ENCODE results near the gene HIC1.
A peak's percentile ranks its signal among the peaks of the same experiment; 100 is the strongest.

Gene HIC1

GRCh38 chr17:2028737-2029136 is 26.2 kb upstream of the HIC1 start:
- TF ChIP-seq, protein P1, sequence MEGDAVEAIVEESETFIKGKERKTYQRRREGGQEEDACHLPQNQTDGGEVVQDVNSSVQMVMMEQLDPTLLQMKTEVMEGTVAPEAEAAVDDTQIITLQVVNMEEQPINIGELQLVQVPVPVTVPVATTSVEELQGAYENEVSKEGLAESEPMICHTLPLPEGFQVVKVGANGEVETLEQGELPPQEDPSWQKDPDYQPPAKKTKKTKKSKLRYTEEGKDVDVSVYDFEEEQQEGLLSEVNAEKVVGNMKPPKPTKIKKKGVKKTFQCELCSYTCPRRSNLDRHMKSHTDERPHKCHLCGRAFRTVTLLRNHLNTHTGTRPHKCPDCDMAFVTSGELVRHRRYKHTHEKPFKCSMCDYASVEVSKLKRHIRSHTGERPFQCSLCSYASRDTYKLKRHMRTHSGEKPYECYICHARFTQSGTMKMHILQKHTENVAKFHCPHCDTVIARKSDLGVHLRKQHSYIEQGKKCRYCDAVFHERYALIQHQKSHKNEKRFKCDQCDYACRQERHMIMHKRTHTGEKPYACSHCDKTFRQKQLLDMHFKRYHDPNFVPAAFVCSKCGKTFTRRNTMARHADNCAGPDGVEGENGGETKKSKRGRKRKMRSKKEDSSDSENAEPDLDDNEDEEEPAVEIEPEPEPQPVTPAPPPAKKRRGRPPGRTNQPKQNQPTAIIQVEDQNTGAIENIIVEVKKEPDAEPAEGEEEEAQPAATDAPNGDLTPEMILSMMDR (IDR thresholded peaks at IDR 0.05) = no peak
- no peak overlapping the region for H3K27ac ChIP-seq
- peaks cover 32 to 38% of the 10 kb centered on the region in 2 experiments for H3K4me1 ChIP-seq (ENCODE audit: control insufficient read depth in 1 of 2, insufficient read depth in 1 of 2, low read depth in 1 of 2, low read length in 1 of 2)
- no peaks in the 10 kb centered on the region for H3K9me3 ChIP-seq
- H3K4me3 ChIP-seq (ENCODE audit: low read depth in 1 of 2, low read length in 1 of 2) = no peak overlapping the region
- peaks cover 75% of the 10 kb centered on the region for H3K27me3 ChIP-seq
- no peaks in the 10 kb centered on the region for H3K36me3 ChIP-seq

- H3K4me3 ChIP-seq (ENCODE audit: low read depth in 1 of 2, low read length in 1 of 2) = peak within 1 kb of the TSS; percentile 54 to 66
- no peaks in the 10 kb centered on the region for H3K36me3 ChIP-seq
- peaks cover 61% of the 10 kb centered on the region for H3K27me3 ChIP-seq
- H3K9me3 ChIP-seq = no peaks in the 10 kb centered on the region
- peaks cover 18 to 24% of the 10 kb centered on the region in 2 experiments for H3K4me1 ChIP-seq (ENCODE audit: control insufficient read depth in 1 of 2, insufficient read depth in 1 of 2, low read depth in 1 of 2, low read length in 1 of 2)
- TF ChIP-seq, protein P1 (IDR thresholded peaks at IDR 0.05) = no peak
- H3K27ac ChIP-seq = no peak within 1 kb of the TSS
These were observed 24.8 kb upstream of the HIC1 start, which contains the start of gene DPH1 for GRCh38 chr17:2029911-2030778. Gene DPH1 (plus strand): TSS chr17:2030153. CDS start chr17:2030170, 17 bp downstream.

DNA sequence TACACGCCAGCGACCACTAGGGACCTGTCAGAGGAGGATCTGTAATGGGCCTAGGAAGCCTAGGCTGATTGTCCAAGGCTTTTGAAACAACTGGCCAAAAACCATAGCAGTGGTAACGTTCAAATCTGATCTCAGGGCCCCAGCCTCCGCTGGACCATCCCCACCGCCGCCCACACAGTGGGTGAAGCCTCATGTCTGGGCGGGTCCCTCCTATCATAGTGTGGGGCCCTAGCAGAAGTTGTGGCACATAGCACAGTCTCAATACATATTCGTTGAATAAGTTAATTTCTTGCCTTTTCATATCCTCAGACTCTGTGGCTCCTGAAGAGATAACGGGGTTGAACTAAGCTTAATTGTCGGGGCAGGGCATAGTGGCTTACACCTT is 24.1 kb upstream of the HIC1 start:
- Histone ChIP-seq H3K4me1 (ENCODE audit: control insufficient read depth in 1 of 2, insufficient read depth in 1 of 2, low read depth in 1 of 2, low read length in 1 of 2) (peaks cover 13 to 18% of the 10 kb centered on the region in 2 experiments), H3K27ac (no peak overlapping the region)

GRCh38 chr17:2033153-2033552 is 21.8 kb upstream of the HIC1 start:
- Histone ChIP-seq H3K9me3 (no peaks in the 10 kb centered on the region), H3K27ac (no peak overlapping the region), H3K4me1 (ENCODE audit: control insufficient read depth in 1 of 2, insufficient read depth in 1 of 2, low read depth in 1 of 2, low read length in 1 of 2) (peaks cover 13 to 15% of the 10 kb centered on the region in 2 experiments), H3K27me3 (peaks cover 31% of the 10 kb centered on the region), H3K36me3 (no peaks in the 10 kb centered on the region), H3K4me3 (ENCODE audit: low read depth in 1 of 2, low read length in 1 of 2) (no peak overlapping the region)
- TF ChIP-seq, protein P1 (IDR thresholded peaks at IDR 0.05) = no peak

More for the DNA sequence above, 24.1 kb upstream of the HIC1 start:
- Histone ChIP-seq H3K27me3 (peaks cover 55% of the 10 kb centered on the region), H3K4me3 (ENCODE audit: low read depth in 1 of 2, low read length in 1 of 2) (peak overlapping the region; percentile 54 to 66), H3K36me3 (no peaks in the 10 kb centered on the region), H3K9me3 (no peaks in the 10 kb centered on the region)
- TF ChIP-seq, protein P1 (IDR thresholded peaks at IDR 0.05) = no peak

- Histone ChIP-seq H3K4me3 (ENCODE audit: low read depth in 1 of 2, low read length in 1 of 2) (no peak overlapping the region), H3K27me3 (peaks cover 21% of the 10 kb centered on the region), H3K4me1 (ENCODE audit: control insufficient read depth in 1 of 2, insufficient read depth in 1 of 2, low read depth in 1 of 2, low read length in 1 of 2) (peaks cover 13 to 15% of the 10 kb centered on the region in 2 experiments), H3K27ac (no peak overlapping the region), H3K9me3 (no peaks in the 10 kb centered on the region), H3K36me3 (no peaks in the 10 kb centered on the region)
- TF ChIP-seq, protein P1 (IDR thresholded peaks at IDR 0.05) = no peak
These were observed 20.7 kb upstream of the HIC1 start for GRCh38 chr17:2034157-2034556.

Measured in neutrophil (primary cell).